Skeletal muscle satellite cell (primary cell): ENCODE measurements around the gene TTLL5.

Source experiments
- H3K27me3 ChIP-seq: 2 replicates; pipeline ENCODE4 v1.7.0; 2013; ENCODE audit warnings: low read length; ENCODE audit not compliant: control insufficient read depth, insufficient read depth
- H3K36me3 ChIP-seq: 2 replicates; pipeline ENCODE4 v1.7.0; 2013; ENCODE audit warnings: mild to moderate bottlenecking, control low read depth, low read length; ENCODE audit not compliant: insufficient read depth
- H3K4me1 ChIP-seq: 2 replicates; pipeline ENCODE4 v1.7.0; 2013; ENCODE audit warnings: low read length; ENCODE audit not compliant: control insufficient read depth, insufficient read depth
- H3K4me2 ChIP-seq: 2 replicates; pipeline ENCODE4 v1.7.0; 2013; ENCODE audit warnings: mild to moderate bottlenecking, low read length
- H3K4me3 ChIP-seq: 2 replicates; pipeline ENCODE4 v1.7.0; 2013; ENCODE audit warnings: low read length
- H3K9ac ChIP-seq: 2 replicates; pipeline ENCODE4 v1.7.0; 2013; ENCODE audit warnings: mild to moderate bottlenecking, low read depth, low read length, moderate library complexity
- H3K9me3 ChIP-seq: replicated peaks from 2 replicates; pipeline ENCODE4 v1.7.0; 2013; ENCODE audit warnings: mild to moderate bottlenecking, control low read depth, low read length

Gene TTLL5

DNA sequence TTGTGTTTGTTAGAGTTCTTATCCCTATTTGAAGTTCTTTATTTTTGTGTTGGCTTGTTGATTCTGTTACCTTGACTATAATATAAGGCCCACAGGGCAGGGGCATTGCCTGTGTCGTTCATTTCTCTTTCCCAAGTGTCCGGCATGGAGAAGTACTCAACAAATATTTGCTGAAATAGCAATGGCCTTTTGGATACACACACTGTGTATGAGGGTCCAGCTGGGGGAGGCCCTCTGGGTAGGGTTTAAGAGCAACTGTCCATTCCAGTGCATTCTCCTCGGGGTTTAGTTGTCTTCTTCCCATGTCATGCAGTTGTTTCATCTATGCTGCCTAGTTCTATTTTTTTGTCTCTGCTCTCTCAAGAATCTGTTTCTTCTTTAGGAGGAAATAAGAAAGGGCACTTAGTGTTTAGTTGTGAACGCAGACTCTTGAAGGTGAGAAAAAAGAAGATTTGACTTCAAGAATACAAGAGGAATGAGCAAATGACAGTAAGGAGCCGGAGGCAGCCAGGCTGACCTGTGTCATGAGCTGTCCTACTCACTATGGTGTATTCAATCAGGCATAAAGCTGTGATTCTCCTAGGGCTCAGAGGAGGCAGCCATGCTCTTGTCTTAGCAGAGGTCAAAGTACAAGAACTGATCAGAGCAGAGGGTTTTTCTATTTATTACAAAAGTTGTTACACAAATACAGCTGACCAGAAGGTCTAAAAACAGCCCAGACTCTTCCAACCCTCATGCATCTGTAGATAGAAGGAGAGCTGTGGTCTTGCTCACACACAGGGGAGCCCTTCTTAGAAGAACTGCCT, 10.6 kb upstream of the TTLL5 start:
- no peaks in the 10 kb centered on the region for H3K27me3 ChIP-seq
- peaks cover 26% of the 10 kb centered on the region for H3K36me3 ChIP-seq
- peaks cover 38% of the 10 kb centered on the region for H3K4me1 ChIP-seq
- no peaks in the 10 kb centered on the region for H3K9me3 ChIP-seq
- no peak overlapping the region for H3K9ac ChIP-seq
- H3K4me3 ChIP-seq = no peak overlapping the region
- no peak overlapping the region for H3K4me2 ChIP-seq

DNA sequence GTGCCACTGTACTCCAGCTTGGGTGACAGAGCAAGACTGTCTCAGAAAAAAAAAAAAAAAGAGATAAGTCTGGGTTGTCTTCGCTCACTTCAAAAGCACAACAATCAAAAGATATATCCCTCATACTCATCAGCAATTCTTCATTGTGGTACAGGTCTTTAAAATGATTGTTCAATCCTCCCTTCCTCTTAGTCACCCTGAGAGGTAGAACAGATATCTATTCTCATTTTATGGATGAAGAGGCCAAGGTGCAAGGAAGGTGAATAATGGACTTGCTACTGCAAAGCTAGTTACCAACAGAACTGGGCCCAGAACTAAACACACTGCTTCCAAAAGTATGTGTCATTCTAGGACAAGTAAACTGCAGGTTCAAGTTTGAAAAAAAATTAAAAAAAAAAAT, 7.5 kb upstream of the TTLL5 start:
- Histone ChIP-seq H3K9me3 (no peaks in the 10 kb centered on the region), H3K9ac (no peak overlapping the region), H3K36me3 (peaks cover 30% of the 10 kb centered on the region), H3K4me1 (peaks cover 11% of the 10 kb centered on the region), H3K4me3 (no peak overlapping the region), H3K4me2 (no peak overlapping the region), H3K27me3 (no peaks in the 10 kb centered on the region)

DNA sequence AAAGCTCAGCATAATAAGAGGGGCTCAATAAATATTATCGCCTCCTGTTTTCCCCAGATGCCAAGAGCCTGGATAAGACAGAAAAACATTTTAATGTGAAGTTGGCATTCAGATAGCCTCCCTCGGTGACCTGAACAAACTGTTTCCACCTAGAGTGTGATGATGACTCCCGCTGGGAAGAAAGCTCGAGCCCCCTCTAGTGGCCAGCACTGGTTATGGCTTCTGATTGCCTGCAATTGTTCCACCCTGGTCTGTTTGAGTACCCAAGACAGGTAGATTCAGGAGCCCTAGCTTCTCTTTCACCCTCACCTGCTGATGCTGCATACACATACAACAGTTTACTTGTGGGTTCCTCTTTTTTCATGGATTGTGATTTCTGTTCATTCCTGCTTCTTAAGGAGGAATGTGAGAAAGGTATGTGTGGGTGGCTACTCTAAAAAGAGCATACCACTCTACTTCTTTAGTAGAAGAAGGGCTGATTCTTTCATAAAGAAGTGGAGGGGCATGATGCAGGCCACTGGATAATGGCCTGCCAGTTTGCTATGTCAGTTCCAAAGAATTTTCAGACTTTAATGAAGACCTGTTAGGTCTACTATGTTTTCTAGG, 6.8 kb upstream of the TTLL5 start:
- peaks cover 30% of the 10 kb centered on the region for H3K36me3 ChIP-seq
- H3K9ac ChIP-seq = no peak overlapping the region
- H3K9me3 ChIP-seq = no peaks in the 10 kb centered on the region
- peaks cover 5% of the 10 kb centered on the region for H3K4me1 ChIP-seq
- H3K4me2 ChIP-seq = no peak overlapping the region
- H3K4me3 ChIP-seq = no peak overlapping the region
- H3K27me3 ChIP-seq = no peaks in the 10 kb centered on the region

DNA sequence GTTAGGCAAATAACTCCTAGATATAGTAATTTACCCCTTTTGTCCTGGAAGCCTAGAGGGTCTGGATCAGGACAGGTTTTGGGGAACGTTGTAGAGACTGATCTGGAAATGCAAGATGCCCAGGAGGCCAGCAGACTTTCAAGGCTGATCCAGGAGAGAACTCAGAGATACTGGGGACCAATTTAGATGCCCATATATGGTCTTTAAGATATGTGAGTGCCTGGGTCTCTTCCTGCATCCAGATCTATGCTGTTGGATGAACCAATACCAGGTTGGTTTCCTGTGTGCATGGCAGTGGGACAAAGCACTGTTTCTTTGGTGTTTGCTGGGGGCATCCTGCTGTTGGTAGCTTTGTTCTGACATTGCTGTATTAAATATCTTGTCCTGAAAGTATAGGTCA, 5.8 kb upstream of the TTLL5 start:
- Histone ChIP-seq H3K4me3 (no peak overlapping the region), H3K9ac (no peak overlapping the region), H3K27me3 (no peaks in the 10 kb centered on the region), H3K4me1 (peaks cover 4% of the 10 kb centered on the region), H3K4me2 (no peak overlapping the region), H3K9me3 (no peaks in the 10 kb centered on the region), H3K36me3 (peaks cover 23% of the 10 kb centered on the region)

DNA sequence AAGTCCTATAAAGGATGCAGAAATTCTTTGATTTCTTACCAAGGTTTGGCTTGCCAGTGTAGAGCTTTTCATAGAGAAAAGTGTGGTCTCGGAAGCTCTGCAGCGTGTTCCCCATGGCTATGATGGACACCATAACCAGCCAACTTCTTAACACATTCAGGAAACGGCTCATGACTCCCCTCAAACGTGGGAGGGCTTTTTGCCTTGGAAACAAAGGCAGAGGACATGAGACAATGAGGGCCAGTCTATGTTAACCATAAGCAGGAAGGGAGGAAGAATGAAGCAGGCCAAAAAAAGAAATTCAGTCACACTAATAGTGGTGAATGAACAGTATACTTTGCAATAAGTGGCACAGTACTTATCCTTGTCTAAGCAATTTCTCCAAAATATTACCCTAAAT, 3.7 kb upstream of the TTLL5 start:
- H3K36me3 ChIP-seq = peaks cover 8% of the 10 kb centered on the region
- no peaks in the 10 kb centered on the region for H3K9me3 ChIP-seq
- H3K4me2 ChIP-seq = no peak overlapping the region
- H3K4me1 ChIP-seq = peaks cover 7% of the 10 kb centered on the region
- no peaks in the 10 kb centered on the region for H3K27me3 ChIP-seq
- no peak overlapping the region for H3K4me3 ChIP-seq
- H3K9ac ChIP-seq = no peak overlapping the region

DNA sequence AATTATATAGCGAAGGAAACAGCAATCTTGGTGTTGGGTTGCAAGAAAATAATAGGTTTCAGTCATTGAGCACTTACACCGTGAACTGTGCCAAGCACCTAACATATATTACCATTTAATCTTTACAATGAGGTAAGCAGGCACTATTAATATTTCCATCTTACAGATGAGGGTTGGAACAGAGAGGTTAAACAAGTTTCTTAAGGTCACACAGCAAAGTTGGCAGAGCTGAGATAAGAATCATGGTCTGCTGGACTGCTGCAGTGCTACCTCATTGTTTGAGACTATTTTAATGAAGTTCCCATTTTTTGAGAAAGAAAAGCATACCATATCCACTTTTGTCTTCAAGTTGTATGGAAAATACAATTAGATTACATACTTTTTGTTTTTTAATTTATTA, 2.1 kb upstream of the TTLL5 start:
- Histone ChIP-seq H3K27me3 (no peaks in the 10 kb centered on the region), H3K4me1 (peaks cover 13% of the 10 kb centered on the region), H3K9ac (no peak overlapping the region), H3K9me3 (no peaks in the 10 kb centered on the region), H3K4me2 (no peak overlapping the region), H3K4me3 (no peak overlapping the region), H3K36me3 (peaks cover 7% of the 10 kb centered on the region)

DNA sequence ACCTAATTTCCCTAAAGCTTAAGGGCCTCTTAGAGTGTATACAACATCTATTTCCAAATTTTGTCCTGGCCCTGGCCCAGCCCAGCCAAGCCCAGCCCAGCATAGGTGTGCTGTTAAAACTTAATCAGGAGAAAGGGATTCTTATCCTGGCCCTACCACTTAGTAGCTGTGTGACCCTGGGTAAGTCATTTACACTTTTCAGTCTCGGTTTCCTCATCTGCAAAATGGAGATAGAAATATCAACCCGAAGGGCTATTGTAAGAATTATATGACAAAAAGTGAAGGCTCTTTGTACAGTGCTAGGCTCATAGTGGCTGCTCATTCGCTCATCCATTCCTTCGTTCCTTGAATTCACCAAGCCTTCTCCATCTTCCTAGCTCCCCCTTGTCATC, 812 bp upstream of the TTLL5 start:
- Histone ChIP-seq H3K9ac (peak overlapping the region; percentile 86), H3K4me1 (peaks cover 13% of the 10 kb centered on the region), H3K27me3 (no peaks in the 10 kb centered on the region), H3K36me3 (peaks cover 10% of the 10 kb centered on the region), H3K4me2 (peak overlapping the region; percentile 80), H3K4me3 (peak overlapping the region; percentile 95), H3K9me3 (no peaks in the 10 kb centered on the region)

DNA sequence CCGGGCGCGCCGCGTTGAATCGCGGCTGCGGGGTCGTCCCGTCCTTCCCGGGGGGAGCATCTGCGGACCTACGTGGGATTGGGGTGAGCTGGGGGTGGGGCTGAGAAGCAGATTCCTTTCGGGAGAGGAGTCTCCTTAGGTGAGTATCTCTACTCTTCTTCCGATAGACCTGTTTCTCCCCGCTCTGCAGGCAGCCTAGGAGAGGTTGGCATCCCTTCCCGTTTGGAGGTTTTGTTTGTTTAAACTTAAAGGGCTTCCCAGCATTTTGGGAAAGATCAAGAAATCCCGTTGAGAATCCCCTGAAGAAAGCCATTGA, 411 bp downstream of the TTLL5 start:
- peak overlapping the region; percentile 80 for H3K4me2 ChIP-seq
- peaks cover 13% of the 10 kb centered on the region for H3K4me1 ChIP-seq
- H3K9me3 ChIP-seq = no peaks in the 10 kb centered on the region
- H3K4me3 ChIP-seq = peak overlapping the region; percentile 95
- peaks cover 7% of the 10 kb centered on the region for H3K36me3 ChIP-seq
- H3K9ac ChIP-seq = peak overlapping the region; percentile 86
- no peaks in the 10 kb centered on the region for H3K27me3 ChIP-seq

DNA sequence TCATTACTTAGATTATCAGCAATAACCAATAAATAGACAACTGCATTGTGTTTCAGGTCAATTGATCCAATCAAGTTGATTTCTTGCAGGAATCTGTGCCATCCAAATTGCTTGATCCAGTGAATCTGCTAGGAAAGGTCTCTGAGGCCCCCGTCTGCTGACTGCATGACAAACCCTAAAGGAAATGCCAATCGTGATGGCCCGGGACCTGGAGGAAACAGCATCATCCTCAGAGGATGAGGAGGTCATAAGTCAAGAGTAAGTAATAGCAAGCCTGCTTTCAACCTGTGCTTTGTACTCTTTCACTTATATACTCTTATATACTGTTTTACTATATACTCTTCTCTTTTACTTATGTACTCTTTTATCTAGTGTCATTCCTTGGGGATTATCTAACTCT, 1.9 kb downstream of the TTLL5 start:
- Histone ChIP-seq H3K9ac (no peak overlapping the region), H3K4me2 (peak overlapping the region; percentile 22), H3K36me3 (peaks cover 6% of the 10 kb centered on the region), H3K27me3 (no peaks in the 10 kb centered on the region), H3K4me3 (no peak overlapping the region), H3K9me3 (no peaks in the 10 kb centered on the region), H3K4me1 (peaks cover 13% of the 10 kb centered on the region)

DNA sequence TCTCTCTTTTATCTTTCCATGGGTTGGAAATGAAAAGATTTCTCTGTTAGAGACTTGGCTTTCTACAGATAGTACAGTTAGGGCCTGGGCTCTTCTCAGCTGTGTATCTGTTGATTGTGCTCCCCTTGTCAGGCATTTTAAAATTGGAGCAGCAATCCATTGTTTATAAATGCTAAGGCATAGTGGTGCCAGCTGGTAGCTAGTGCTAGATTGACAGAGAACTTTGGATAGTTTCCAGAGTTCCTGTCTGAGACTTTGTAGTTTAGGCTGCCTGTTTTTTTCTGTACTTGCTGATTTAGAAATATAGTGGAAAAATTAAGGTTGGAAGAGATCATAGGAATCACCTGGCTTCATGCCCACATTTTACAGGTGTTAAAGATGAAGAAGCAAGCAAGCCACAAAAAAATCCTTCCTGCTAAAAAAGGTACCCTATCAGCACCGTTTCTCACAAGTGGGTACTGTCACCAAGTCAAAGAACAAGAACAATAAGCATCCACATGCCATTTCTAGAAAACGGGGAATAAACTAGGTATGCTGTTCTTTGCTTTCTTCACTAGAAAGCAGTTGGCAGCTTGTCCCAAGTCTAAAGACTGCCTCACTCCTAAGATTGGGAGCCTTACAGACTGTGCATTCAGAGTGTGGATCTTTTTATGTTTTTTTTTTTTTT, 6.2 kb downstream of the TTLL5 start:
- no peak overlapping the region for H3K4me2 ChIP-seq
- peaks cover 5% of the 10 kb centered on the region for H3K4me1 ChIP-seq
- H3K4me3 ChIP-seq = no peak overlapping the region
- peaks cover 20% of the 10 kb centered on the region for H3K36me3 ChIP-seq
- H3K9ac ChIP-seq = no peak overlapping the region
- no peaks in the 10 kb centered on the region for H3K9me3 ChIP-seq
- no peaks in the 10 kb centered on the region for H3K27me3 ChIP-seq

DNA sequence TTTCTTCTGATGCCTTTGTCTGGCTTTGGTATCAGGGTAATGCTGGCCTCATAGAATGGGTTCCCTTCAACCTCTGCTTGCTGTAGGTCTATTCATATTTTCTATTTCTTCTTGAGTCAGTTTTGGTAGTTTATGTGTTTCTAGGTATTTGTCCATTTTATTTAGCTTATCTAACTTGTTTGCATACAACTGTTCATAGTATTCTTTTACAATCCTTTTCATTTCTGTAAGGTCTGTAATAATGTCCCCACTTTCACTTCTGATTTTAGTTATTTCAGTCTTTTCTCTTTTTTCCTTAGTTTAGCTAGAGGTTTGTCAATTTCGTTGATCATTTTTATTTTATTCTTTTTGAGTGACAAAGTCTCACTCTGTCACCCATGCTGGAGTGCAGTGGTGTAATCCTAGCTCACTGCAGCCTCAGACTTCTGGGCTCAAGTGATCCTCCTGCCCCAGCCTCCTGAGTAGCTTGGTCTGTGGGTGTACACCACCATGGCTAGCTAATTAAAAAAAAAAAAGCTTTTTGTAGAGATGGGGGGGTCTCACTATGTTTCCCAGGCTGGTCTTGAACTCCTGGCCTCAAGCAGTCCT, 11.7 kb downstream of the TTLL5 start:
- H3K27me3 ChIP-seq = no peaks in the 10 kb centered on the region
- no peak overlapping the region for H3K4me3 ChIP-seq
- H3K9ac ChIP-seq = no peak overlapping the region
- H3K9me3 ChIP-seq = no peaks in the 10 kb centered on the region
- H3K4me2 ChIP-seq = no peak overlapping the region
- H3K36me3 ChIP-seq = peaks cover 15% of the 10 kb centered on the region
- H3K4me1 ChIP-seq = no peaks in the 10 kb centered on the region
